ENCODE data around the gene CBX1. TPM values are rescaled to one million over a fixed set of nuclear protein-coding genes. Genes with fewer than 3 reads are reported as not detected.

CBX1 gene
- total and polyA plus RNA-seq, 2 of the 13 experiments (the other 11 are each of a cell fraction or from before 2014, with no cell fraction given): 17.8 to 108 TPM

GRCh38 chr17:48024149-48025039 is 76.9 kb downstream of the CBX1 start (continued):
- no peak for TF ChIP-seq ZBTB7A (CRISPR knock-in tag; IDR thresholded peaks at IDR 0.05)
- TF ChIP-seq NPAS2 (CRISPR knock-in tag; IDR thresholded peaks at IDR 0.05; ENCODE audit: borderline replicate concordance): no peak
- no peak for TF ChIP-seq JUNB (CRISPR knock-in tag; IDR thresholded peaks at IDR 0.05; ENCODE audit: borderline replicate concordance)
- TF ChIP-seq ZNF3 (CRISPR knock-in tag; IDR thresholded peaks at IDR 0.05): no peak
- TF ChIP-seq KDM1A (CRISPR knock-in tag; IDR thresholded peaks at IDR 0.05): peak; percentile 87
- TF ChIP-seq SMAD1 (CRISPR knock-in tag; IDR thresholded peaks at IDR 0.05; ENCODE audit: borderline replicate concordance, low read depth): no peak
- TF ChIP-seq, protein P1, sequence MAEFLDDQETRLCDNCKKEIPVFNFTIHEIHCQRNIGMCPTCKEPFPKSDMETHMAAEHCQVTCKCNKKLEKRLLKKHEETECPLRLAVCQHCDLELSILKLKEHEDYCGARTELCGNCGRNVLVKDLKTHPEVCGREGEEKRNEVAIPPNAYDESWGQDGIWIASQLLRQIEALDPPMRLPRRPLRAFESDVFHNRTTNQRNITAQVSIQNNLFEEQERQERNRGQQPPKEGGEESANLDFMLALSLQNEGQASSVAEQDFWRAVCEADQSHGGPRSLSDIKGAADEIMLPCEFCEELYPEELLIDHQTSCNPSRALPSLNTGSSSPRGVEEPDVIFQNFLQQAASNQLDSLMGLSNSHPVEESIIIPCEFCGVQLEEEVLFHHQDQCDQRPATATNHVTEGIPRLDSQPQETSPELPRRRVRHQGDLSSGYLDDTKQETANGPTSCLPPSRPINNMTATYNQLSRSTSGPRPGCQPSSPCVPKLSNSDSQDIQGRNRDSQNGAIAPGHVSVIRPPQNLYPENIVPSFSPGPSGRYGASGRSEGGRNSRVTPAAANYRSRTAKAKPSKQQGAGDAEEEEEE (CRISPR knock-in tag; IDR thresholded peaks at IDR 0.05; ENCODE audit: borderline replicate concordance): no peak
- no peak for TF ChIP-seq MTF2 (CRISPR knock-in tag; IDR thresholded peaks at IDR 0.05; ENCODE audit: borderline replicate concordance)
- no peak for TF ChIP-seq KDM5A (IDR thresholded peaks at IDR 0.05; ENCODE audit: borderline replicate concordance, low read length)
- no peak for TF ChIP-seq SRSF9 (IDR thresholded peaks at IDR 0.05; ENCODE audit: borderline replicate concordance, insufficient read depth, low read depth, low read length, poor library complexity, severe bottlenecking)
- TF ChIP-seq RARA (CRISPR knock-in tag; IDR thresholded peaks at IDR 0.05): no peak
- TF ChIP-seq, protein P2, sequence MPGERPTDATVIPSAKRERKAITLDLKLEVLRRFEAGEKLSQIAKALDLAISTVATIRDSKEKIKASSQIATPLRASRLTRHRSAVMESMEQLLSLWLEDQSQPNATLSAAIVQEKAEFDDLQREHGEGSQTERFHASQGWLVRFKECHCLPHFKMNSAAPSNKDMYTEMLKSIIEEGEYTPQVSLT (CRISPR knock-in tag; IDR thresholded peaks at IDR 0.05; ENCODE audit: borderline replicate concordance, low read depth): no peak
- TF ChIP-seq RCOR2 (CRISPR knock-in tag; IDR thresholded peaks at IDR 0.05): peak; percentile 42; the same call in 1 of the 2 replicates
- TF ChIP-seq, protein P3, sequence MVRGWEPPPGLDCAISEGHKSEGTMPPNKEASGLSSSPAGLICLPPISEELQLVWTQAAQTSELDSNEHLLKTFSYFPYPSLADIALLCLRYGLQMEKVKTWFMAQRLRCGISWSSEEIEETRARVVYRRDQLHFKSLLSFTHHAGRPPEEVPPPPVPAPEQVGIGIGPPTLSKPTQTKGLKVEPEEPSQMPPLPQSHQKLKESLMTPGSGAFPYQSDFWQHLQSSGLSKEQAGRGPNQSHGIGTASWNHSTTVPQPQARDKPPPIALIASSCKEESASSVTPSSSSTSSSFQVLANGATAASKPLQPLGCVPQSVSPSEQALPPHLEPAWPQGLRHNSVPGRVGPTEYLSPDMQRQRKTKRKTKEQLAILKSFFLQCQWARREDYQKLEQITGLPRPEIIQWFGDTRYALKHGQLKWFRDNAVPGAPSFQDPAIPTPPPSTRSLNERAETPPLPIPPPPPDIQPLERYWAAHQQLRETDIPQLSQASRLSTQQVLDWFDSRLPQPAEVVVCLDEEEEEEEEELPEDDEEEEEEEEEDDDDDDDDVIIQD (CRISPR knock-in tag; IDR thresholded peaks at IDR 0.05; ENCODE audit: low read depth): no peak
- no peak for TF ChIP-seq ZNF790 (CRISPR knock-in tag; IDR thresholded peaks at IDR 0.05; ENCODE audit: borderline replicate concordance)
- TF ChIP-seq, protein P4, sequence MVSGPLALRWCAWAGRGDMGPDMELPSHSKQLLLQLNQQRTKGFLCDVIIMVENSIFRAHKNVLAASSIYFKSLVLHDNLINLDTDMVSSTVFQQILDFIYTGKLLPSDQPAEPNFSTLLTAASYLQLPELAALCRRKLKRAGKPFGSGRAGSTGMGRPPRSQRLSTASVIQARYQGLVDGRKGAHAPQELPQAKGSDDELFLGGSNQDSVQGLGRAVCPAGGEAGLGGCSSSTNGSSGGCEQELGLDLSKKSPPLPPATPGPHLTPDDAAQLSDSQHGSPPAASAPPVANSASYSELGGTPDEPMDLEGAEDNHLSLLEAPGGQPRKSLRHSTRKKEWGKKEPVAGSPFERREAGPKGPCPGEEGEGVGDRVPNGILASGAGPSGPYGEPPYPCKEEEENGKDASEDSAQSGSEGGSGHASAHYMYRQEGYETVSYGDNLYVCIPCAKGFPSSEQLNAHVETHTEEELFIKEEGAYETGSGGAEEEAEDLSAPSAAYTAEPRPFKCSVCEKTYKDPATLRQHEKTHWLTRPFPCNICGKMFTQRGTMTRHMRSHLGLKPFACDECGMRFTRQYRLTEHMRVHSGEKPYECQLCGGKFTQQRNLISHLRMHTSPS (CRISPR knock-in tag; IDR thresholded peaks at IDR 0.05; ENCODE audit: low read depth): no peak; the same call in 1 of the 2 replicates
- no peak for TF ChIP-seq ZSCAN30 (CRISPR knock-in tag; IDR thresholded peaks at IDR 0.05)
- no peak for TF ChIP-seq TGIF2 (CRISPR knock-in tag; IDR thresholded peaks at IDR 0.05)
- TF ChIP-seq RBM22 (optimal IDR thresholded peaks at IDR 0.05; ENCODE audit: low read length): no peak
- TF ChIP-seq POLR2G (IDR thresholded peaks at IDR 0.05; ENCODE audit: low read depth, low read length): no peak
- no peak; the same call in 1 of the 2 replicates for TF ChIP-seq SP2 (CRISPR knock-in tag; IDR thresholded peaks at IDR 0.05)
- TF ChIP-seq GFI1 (CRISPR knock-in tag; IDR thresholded peaks at IDR 0.05; ENCODE audit: borderline replicate concordance): no peak; the same call in 1 of the 2 replicates
- 0 out of 2 replicates have a peak, but pooled peaks have one; percentile 73 for TF ChIP-seq ZNF576 (CRISPR knock-in tag; IDR thresholded peaks at IDR 0.05)
